Natural killer cell (primary cell): ENCODE results near the gene FABP1. TPM values are rescaled to one million over a fixed set of nuclear protein-coding genes. Genes with fewer than 3 reads are reported as not detected.

ENCODE experiments used
- ATAC-seq, 3 donors: fragments of 150-1000 bp in 2 of 3; fragments of 200-7000 bp in 1 of 3; cut with Tn5 transposase; 1 replicate in 1 of 3; 2 replicates in 2 of 3; pipeline ENCODE4 v1.10.0; 2021; ENCODE audit warnings: mild to moderate bottlenecking in 2 of 3, moderate library complexity in 2 of 3
- DNase-seq, 2 donors: peaks; one replicate each; pipeline versions ENCODE4 v3.0.0 to v3.0.0-alpha.2; 2013 to 2021; ENCODE audit warnings: mixed read lengths in 1 of 2
- H3K27ac ChIP-seq: one replicate; pipeline ENCODE4 v1.5.1; 2013; ENCODE audit warnings: mild to moderate bottlenecking, low read length
- H3K27me3 ChIP-seq: one replicate; pipeline ENCODE4 v1.6.1; 2013; ENCODE audit warnings: low read length; ENCODE audit not compliant: control insufficient read depth, insufficient read depth
- H3K36me3 ChIP-seq: one replicate; pipeline ENCODE4 v1.6.1; 2013; ENCODE audit warnings: low read length; ENCODE audit not compliant: control insufficient read depth, insufficient read depth
- H3K4me1 ChIP-seq: one replicate; pipeline ENCODE4 v1.6.1; 2013; ENCODE audit warnings: low read length; ENCODE audit not compliant: control insufficient read depth, insufficient read depth
- H3K4me3 ChIP-seq: one replicate; pipeline ENCODE4 v1.5.1; 2013; ENCODE audit warnings: low read length
- H3K9me3 ChIP-seq: one replicate; pipeline ENCODE4 v1.6.1; 2013; ENCODE audit warnings: low read length; ENCODE audit not compliant: control insufficient read depth, insufficient read depth
- H3K27ac Mint-ChIP-seq, 2 donors: one replicate each; pipeline ENCODE4 v1.8.0; 2022; ENCODE audit warnings: mild to moderate bottlenecking in 2 of 2, mixed read lengths in 2 of 2, moderate library complexity in 1 of 2
- H3K27me3 Mint-ChIP-seq, 2 donors: one replicate each; pipeline ENCODE4 v1.8.0; 2022; ENCODE audit warnings: low read depth in 2 of 2, mixed read lengths in 2 of 2
- H3K36me3 Mint-ChIP-seq: one replicate; pipeline ENCODE4 v1.8.0; 2022; ENCODE audit warnings: mixed read lengths
- H3K4me1 Mint-ChIP-seq, 2 donors: one replicate each; pipeline ENCODE4 v1.8.0; 2022; ENCODE audit warnings: mixed read lengths in 2 of 2
- H3K4me3 Mint-ChIP-seq: one replicate; pipeline ENCODE4 v1.8.0; 2022; ENCODE audit warnings: mild to moderate bottlenecking, moderate library complexity, mixed read lengths
- H3K9me3 Mint-ChIP-seq, 2 donors: one replicate each; pipeline ENCODE4 v1.8.0; 2022; ENCODE audit warnings: mixed read lengths in 2 of 2
- WGBS: methylation state at CpG from one replicate; pipeline ENCODE4 v1.1.7; 2013; ENCODE audit warnings: missing lambda C conversion rate; ENCODE audit not compliant: insufficient coverage; 5-methylcytosine and 5-hydroxymethylcytosine counted together
- intact Hi-C: fragments of 100-400 bp; cut with micrococcal nuclease; formaldehyde crosslinking; loops from one replicate; pipeline ENCODE4 v1.14.2; 2022
- total RNA-seq, 4 donors: library from RNA; stranded (reverse); fragments of 120-200 nt in 1 of 4; gene quantifications; one replicate each; pipeline versions ENCODE4 v1.2.3 to v1.2.4, GENCODE V29; 2013 to 2022
- TF ChIP-seq, protein P1 (sequence below): fragments of 200-600 bp; IDR thresholded peaks from one replicate; pipeline ENCODE4 v1.8.0; 2022; ENCODE audit warnings: antibody characterized with exemption

Gene FABP1
- total RNA-seq, 3 donors from 2014 or later (not counting 1 experiment from before 2014, with no cell fraction given), result not detected

DNA sequence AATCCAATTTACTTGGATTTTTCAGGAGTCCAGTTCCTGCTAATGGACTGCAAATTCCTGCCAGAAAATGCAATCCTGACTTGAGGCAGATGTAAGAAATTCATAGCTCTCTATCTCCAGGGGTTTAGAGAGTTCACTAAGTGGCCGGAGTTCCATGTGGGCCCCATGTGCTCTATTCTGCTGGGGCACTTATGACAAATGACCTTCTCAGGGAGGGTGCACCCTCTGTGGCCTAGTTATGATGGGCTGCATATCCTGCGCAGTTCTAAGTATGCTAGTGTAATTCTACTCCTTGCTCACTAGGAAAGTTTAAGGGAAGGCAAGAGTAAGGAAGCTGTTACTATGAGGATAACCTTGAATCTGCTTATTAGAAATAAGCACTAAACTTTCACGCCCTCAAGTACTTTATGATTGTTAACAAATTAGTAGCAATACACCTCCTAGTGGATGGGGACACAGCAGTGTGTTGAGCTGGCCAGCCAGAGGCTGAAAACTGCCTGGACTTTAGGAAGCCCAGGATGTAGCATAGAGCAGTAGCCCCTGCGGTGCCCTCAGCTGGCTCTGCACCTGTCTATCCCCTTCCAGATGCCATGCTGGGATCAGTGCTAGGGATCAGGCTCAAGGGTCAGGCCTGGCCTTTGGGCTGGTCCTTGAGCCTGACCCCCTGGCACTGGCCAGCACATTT is 45.8 kb downstream of the FABP1 start:
- Mint-ChIP-seq H3K36me3 (no peaks in the 10 kb centered on the region), H3K27ac (no peak overlapping the region), H3K9me3 (no peaks in the 10 kb centered on the region), H3K4me3 (no peak overlapping the region), H3K27me3 (peaks cover 0 to 6% of the 10 kb centered on the region in 2 donors), H3K4me1 (no peaks in the 10 kb centered on the region)
- ATAC-seq, result peak in 1 of 3 donors; percentile 16
- TF ChIP-seq, protein P1, sequence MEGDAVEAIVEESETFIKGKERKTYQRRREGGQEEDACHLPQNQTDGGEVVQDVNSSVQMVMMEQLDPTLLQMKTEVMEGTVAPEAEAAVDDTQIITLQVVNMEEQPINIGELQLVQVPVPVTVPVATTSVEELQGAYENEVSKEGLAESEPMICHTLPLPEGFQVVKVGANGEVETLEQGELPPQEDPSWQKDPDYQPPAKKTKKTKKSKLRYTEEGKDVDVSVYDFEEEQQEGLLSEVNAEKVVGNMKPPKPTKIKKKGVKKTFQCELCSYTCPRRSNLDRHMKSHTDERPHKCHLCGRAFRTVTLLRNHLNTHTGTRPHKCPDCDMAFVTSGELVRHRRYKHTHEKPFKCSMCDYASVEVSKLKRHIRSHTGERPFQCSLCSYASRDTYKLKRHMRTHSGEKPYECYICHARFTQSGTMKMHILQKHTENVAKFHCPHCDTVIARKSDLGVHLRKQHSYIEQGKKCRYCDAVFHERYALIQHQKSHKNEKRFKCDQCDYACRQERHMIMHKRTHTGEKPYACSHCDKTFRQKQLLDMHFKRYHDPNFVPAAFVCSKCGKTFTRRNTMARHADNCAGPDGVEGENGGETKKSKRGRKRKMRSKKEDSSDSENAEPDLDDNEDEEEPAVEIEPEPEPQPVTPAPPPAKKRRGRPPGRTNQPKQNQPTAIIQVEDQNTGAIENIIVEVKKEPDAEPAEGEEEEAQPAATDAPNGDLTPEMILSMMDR, result no peak
- no peak for DNase-seq
- Histone ChIP-seq H3K27ac (no peak overlapping the region), H3K4me1 (no peaks in the 10 kb centered on the region), H3K9me3 (no peaks in the 10 kb centered on the region), H3K36me3 (no peaks in the 10 kb centered on the region), H3K4me3 (no peak overlapping the region), H3K27me3 (no peaks in the 10 kb centered on the region)
- intact Hi-C loops, result no loop called here
- WGBS, result 83% methylated on average over 4 of the region's 4 CpGs

DNA sequence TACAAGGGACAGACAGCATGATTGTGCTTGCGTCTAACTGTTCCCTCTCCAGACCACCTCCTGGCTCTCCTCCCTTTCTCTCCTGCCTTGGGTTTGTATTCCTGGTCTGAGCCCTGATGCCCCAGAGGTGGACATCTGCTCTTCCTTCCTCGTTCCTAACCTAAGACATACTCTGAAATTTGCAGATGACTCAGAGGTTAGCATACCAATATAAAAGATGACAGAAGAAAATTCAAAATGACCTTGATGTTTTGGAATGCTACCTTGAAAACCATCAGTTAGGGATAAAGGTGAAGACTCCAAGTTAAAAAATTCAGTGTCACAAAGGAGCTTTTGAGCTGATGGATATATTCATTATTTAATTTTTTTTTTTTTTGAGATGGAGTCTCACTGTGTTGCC is 47.3 kb downstream of the FABP1 start:
- H3K9me3 Mint-ChIP-seq, result no peaks in the 10 kb centered on the region
- TF ChIP-seq, protein P1, result no peak
- Histone ChIP-seq H3K27me3 (no peaks in the 10 kb centered on the region), H3K4me3 (no peak overlapping the region), H3K4me1 (no peaks in the 10 kb centered on the region), H3K27ac (no peak overlapping the region), H3K9me3 (no peaks in the 10 kb centered on the region), H3K36me3 (no peaks in the 10 kb centered on the region)
- H3K27me3 Mint-ChIP-seq, result peaks cover 0 to 10% of the 10 kb centered on the region in 2 donors
- WGBS, result 95% methylated on average over 1 of the region's 2 CpGs
- H3K27ac Mint-ChIP-seq, result no peak overlapping the region
- intact Hi-C loops, result no loop called here
- H3K4me1 Mint-ChIP-seq, result no peaks in the 10 kb centered on the region
- no peak overlapping the region for H3K4me3 Mint-ChIP-seq
- ATAC-seq, result no peak
- no peaks in the 10 kb centered on the region for H3K36me3 Mint-ChIP-seq
- no peak for DNase-seq

DNA sequence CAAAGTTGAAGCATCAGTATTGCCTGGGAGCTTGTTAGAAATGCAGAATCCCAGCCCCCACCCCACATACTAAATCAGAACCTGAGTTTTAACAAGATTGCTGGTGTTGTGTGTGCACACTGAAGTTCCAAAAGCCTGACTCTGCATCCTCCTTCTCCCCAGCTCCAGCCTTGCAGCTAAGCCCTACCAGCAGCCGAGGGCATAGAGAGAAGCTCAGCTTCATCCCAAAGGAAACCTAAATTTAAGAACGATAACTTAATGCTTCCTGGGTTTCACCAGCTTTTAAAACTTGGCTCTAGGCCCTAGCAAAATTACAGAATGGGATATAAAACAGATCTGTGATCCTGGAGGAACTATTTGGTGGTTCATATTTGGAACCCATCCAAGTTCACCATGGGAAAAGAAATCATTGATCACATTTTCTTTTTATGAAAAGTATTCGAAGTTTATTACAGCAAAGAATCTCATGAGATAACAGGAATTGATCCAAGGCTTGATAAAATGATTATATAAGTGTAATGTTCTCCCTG is 49.2 kb downstream of the FABP1 start:
- DNase-seq (no peak), ATAC-seq (no peak)
- Mint-ChIP-seq H3K36me3 (no peaks in the 10 kb centered on the region), H3K4me1 (no peaks in the 10 kb centered on the region), H3K9me3 (no peaks in the 10 kb centered on the region), H3K27me3 (peaks cover 10 to 14% of the 10 kb centered on the region in 2 donors), H3K4me3 (no peak overlapping the region), H3K27ac (no peak overlapping the region)
- H3K27me3 ChIP-seq, result no peaks in the 10 kb centered on the region
- H3K4me1 ChIP-seq, result no peaks in the 10 kb centered on the region
- no peaks in the 10 kb centered on the region for H3K9me3 ChIP-seq
- WGBS, result 58% methylated on average over 3 of the region's 3 CpGs
- TF ChIP-seq, protein P1, result no peak
- intact Hi-C loops, result no loop called here
- no peak overlapping the region for H3K4me3 ChIP-seq
- no peaks in the 10 kb centered on the region for H3K36me3 ChIP-seq
- no peak overlapping the region for H3K27ac ChIP-seq

DNA sequence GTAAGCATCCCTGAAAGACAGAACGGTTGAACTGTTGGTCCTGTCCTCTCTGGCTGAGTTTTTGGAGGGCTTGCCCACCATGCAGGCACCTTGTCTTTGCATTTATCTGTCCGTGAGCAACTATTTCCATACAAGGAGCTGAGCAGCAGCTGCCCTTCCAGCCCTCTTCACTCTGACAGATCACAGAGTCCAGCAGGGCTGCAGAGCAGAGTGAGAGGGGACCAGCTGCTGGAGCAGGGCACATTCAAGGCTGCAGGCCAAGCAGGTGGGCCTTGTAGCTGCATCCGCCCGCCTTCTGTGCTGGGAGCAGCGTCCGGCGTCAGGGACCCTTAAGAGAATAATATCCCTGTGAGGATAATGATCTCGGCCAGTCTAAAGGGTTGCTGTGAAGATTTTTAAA is 50.8 kb downstream of the FABP1 start:
- no peaks in the 10 kb centered on the region for H3K36me3 Mint-ChIP-seq
- peaks cover 8 to 17% of the 10 kb centered on the region in 2 donors for H3K27me3 Mint-ChIP-seq
- H3K4me1 Mint-ChIP-seq, result no peaks in the 10 kb centered on the region

More for the DNA sequence above, 50.8 kb downstream of the FABP1 start:
- Histone ChIP-seq H3K27me3 (no peaks in the 10 kb centered on the region), H3K9me3 (no peaks in the 10 kb centered on the region), H3K27ac (no peak overlapping the region), H3K36me3 (no peaks in the 10 kb centered on the region), H3K4me3 (no peak overlapping the region), H3K4me1 (no peaks in the 10 kb centered on the region)
- ATAC-seq, result no peak
- TF ChIP-seq, protein P1, result no peak
- intact Hi-C loops, result no loop called here
- WGBS, result 87% methylated on average over 8 of the region's 8 CpGs
- H3K27ac Mint-ChIP-seq, result no peak overlapping the region
- no peaks in the 10 kb centered on the region for H3K9me3 Mint-ChIP-seq
- no peak overlapping the region for H3K4me3 Mint-ChIP-seq
- no peak for DNase-seq
